Choroid plexus epithelial cell (primary cell): ENCODE results near the gene AEBP2.

Source experiments
- DNase-seq: peaks from one replicate; pipeline ENCODE4 v3.0.0-alpha.2; 2010; ENCODE audit warnings: low read depth
- H3K4me3 ChIP-seq: 2 replicates; pipeline ENCODE4 v1.5.1; 2011; ENCODE audit warnings: low read depth, mild to moderate bottlenecking, control low read depth, low read length, moderate library complexity
- TF ChIP-seq, protein P1 (sequence below): conservative IDR thresholded peaks from 2 replicates; pipeline ENCODE4 v1.5.1; 2011; ENCODE audit warnings: low read depth, mild to moderate bottlenecking, control low read depth, inconsistent platforms, low read length, moderate library complexity

The AEBP2 gene

DNA sequence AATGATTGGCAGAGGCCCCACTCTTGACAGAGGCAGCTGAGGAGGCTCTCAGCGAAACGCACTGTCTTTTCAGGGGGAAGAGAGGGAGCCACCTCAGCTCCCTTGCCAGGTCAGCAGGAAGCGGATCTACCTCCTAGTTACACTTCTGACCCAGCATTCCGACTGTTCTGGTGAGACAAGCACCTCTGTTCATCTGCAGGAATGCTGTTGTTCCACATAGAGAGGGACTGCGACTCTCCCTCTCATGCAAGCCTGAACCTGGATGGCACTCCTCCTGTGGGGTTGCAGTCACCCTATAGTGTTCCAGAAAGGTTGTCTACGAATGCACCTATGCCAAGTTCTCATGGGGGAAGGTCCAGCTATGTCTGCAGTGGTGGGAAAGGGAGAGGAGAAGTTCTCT, 37.1 kb upstream of the AEBP2 start:
- TF ChIP-seq, protein P1, sequence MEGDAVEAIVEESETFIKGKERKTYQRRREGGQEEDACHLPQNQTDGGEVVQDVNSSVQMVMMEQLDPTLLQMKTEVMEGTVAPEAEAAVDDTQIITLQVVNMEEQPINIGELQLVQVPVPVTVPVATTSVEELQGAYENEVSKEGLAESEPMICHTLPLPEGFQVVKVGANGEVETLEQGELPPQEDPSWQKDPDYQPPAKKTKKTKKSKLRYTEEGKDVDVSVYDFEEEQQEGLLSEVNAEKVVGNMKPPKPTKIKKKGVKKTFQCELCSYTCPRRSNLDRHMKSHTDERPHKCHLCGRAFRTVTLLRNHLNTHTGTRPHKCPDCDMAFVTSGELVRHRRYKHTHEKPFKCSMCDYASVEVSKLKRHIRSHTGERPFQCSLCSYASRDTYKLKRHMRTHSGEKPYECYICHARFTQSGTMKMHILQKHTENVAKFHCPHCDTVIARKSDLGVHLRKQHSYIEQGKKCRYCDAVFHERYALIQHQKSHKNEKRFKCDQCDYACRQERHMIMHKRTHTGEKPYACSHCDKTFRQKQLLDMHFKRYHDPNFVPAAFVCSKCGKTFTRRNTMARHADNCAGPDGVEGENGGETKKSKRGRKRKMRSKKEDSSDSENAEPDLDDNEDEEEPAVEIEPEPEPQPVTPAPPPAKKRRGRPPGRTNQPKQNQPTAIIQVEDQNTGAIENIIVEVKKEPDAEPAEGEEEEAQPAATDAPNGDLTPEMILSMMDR = no peak
- no peak overlapping the region for H3K4me3 ChIP-seq
- DNase-seq = no peak

DNA sequence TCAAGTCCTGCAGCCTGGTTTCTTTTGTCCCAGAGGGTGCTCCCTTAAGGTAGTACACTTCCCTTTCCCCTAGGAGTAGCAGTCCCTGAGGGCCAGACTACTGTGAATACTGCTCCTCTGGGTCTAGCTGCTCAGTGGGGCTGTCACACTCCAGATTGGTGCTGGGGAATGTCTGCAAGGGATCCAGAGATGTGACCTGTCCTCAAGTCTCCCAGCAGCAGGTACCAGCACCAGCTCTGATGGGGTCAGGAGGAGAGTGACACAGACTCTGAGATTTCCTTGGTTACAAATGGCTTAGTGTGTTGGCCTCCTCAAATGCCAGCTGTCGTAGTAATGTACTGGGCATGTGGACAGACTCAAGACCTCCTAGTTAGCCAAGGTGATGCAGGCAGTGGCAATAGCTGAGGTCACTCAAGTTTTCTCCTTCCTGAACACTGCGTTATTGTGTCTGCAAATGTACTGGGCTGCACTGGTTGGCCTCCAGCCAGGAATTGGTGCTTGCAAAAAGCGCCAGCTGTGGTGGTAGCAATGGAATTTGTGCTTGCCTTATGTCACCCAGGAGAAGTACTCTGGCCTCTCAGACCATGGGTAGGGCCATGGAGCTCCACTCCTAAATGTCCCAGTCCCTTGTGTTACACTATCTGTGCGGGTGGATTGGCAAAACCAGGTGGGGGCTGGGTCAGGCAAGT, 36.4 kb upstream of the AEBP2 start:
- H3K4me3 ChIP-seq = no peak overlapping the region
- DNase-seq = peak; percentile 62
- TF ChIP-seq, protein P1 = no peak

DNA sequence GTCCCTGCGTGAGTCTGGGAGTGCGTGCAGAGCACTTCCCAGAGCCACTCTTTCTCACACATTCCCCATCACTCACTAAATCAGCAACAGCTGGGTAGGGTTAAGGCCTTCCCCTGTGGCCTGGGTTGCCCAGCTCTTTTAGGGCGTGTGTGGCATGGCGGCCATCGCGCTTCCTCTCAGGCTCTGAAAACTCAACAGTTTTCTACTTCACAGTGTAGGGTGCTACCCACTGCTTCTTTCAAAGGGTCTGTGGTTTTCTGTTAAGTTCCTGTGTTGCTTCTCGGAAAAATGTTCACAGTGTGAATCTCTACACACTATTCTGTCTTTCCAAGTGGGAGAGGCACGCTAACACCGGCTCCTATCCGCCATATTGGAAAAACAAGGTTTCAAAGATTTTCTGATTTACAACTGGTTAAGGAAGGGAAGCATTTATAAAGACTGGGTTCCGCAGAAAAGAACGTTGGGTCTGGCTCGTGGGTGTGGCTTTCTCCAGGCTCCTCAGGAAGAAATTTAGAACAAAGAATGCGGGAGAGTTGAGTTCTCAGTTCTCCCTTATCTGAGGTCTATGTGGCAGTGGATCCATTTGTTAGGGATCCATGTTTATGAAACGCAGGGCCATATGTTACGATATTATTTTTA, 34.9 kb upstream of the AEBP2 start:
- TF ChIP-seq, protein P1 = no peak
- no peak overlapping the region for H3K4me3 ChIP-seq
- DNase-seq = no peak

DNA sequence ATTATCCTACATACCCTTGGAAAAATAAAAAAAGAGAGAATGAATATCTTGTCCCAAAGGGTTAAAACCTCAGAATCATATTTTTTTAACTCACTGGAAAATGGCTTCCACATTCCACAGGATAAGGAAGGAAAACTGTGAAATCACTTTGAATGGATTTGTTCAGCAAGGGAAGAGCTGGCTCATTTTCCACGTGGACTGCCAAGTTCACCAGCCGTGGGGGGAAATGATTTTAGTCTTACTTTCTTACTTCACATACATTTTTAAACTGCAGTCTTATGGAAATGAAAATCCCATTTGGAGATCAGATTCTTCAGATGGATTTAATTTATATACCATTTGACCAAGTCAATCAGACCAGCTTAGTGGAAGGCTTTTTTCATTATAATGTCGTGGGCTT, 29.9 kb upstream of the AEBP2 start:
- TF ChIP-seq, protein P1 = no peak
- H3K4me3 ChIP-seq = no peak overlapping the region
- DNase-seq = no peak

DNA sequence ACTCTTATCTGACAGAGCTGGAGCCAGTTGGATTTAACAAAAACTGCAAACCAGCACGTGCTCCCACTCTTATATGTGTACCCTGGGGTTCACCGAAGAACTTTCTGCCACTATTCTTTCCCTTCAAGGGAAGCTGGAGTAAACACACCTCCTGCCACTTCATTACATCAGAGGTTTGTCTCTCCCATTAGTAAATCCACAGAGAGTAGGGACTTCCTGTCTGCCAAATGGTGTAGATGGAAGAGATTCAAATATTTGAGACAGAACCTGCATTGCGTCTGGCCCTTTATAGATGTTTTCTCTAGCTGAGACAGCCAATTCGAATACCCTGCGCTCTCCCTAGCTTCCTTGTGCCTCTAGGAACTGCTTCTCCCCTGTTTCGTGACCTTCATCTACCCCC, 29.1 kb upstream of the AEBP2 start:
- no peak overlapping the region for H3K4me3 ChIP-seq
- TF ChIP-seq, protein P1 = no peak
- peak; percentile 13 for DNase-seq

DNA sequence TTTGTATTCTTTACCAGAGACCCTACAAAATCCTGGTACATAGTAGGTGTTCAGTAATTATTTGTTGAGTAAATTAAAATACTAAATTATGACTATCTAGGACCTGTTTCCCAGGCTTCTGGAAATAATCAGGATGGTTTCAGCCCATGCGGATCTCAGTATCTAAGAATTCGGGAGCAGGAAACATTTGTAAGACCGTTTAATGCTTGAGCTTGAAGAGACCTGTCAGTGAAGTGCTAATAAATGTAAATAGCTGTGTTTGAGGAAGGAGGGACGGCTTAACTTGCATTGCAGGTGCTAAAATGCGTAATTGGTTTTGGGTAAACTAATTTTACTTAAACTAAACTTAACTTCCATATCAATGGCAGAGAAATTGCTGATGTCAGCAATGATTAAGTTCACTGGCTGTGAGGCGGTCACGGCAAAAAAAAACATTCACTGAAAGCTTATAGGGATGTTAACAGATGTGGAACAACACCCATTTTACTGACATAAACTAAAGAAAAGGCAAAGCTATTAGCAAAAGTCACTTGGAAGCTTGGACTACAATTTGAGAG, 28.6 kb upstream of the AEBP2 start:
- H3K4me3 ChIP-seq = no peak overlapping the region
- DNase-seq = no peak
- TF ChIP-seq, protein P1 = no peak
